Adrenal gland (tissue), 12 donors: ENCODE measurements around the gene MBP. TPM values are rescaled to one million over a fixed set of nuclear protein-coding genes. Genes with fewer than 3 reads are reported as not detected.
A peak's percentile ranks its signal among the peaks of the same experiment; 100 is the strongest.

Experiments used
- DNase-seq, 7 donors: peaks; one replicate each; pipeline ENCODE4 v3.0.0-alpha.2; 2019 to 2020
- H3K27ac ChIP-seq, 5 donors: fragments of 200-600 bp; sonication (generic) in 4 of 5; 1 replicate in 3 of 5; 2 replicates in 2 of 5; pipeline versions ENCODE4 v1.5.1 to v1.8.0; 2016 to 2020; ENCODE audit warnings: mild to moderate bottlenecking in 1 of 5
- H3K27me3 ChIP-seq: fragments of 200-600 bp; 2 replicates; pipeline ENCODE4 v1.8.0; 2021
- H3K36me3 ChIP-seq, 2 donors: fragments of 200-600 bp; replicated peaks in 1 of 2; 1 replicate in 1 of 2; 2 replicates in 1 of 2; pipeline versions ENCODE4 v1.5.1 to v1.8.0; 2018 to 2022
- H3K4me1 ChIP-seq, 2 donors: fragments of 200-600 bp; replicated peaks in 1 of 2; 1 replicate in 1 of 2; 2 replicates in 1 of 2; pipeline versions ENCODE4 v1.5.1 to v1.8.0; 2018 to 2021
- H3K4me3 ChIP-seq, 4 donors: fragments of 200-600 bp; sonication (generic) in 3 of 4; one replicate each; pipeline ENCODE4 v1.5.1; 2016 to 2018
- H3K9me3 ChIP-seq, 3 donors: fragments of 200-600 bp; sonication (generic) in 1 of 3; replicated peaks in 1 of 3; 1 replicate in 2 of 3; 2 replicates in 1 of 3; pipeline versions ENCODE4 v1.5.1 to v1.8.0; 2016 to 2021
- POLR2A ChIP-seq, 2 donors: fragments of 450-650 bp; IDR thresholded peaks; one replicate each; pipeline ENCODE4 v1.6.1; 2017; ENCODE audit warnings: antibody characterized with exemption in 2 of 2, mild to moderate bottlenecking in 2 of 2, moderate library complexity in 1 of 2
- WGBS, 4 donors: extraction: QIAGEN DNeasy Blood & Tissue Kit in 2 of 4; methylation state at CpG; one replicate each; pipeline versions ENCODE4 v1.1.5 to v1.1.7; 2013 to 2017; 5-methylcytosine and 5-hydroxymethylcytosine counted together
- intact Hi-C, 2 donors: fragments of 100-400 bp; cut with DNase I; formaldehyde crosslinking; loops; one replicate each; pipeline versions ENCODE4 v1.14.1 to v1.15.0; 2022 to 2023
- polyA plus RNA-seq, 3 donors: library from polyadenylated mRNA; stranded (reverse); fragments of 200-250 nt in 2 of 3; fragments of 350-450 nt in 1 of 3; fragmentation: Illumina TruSeq in 1 of 3; extraction: RNeasy Lipid Tissue Mini Kit (QIAGEN cat#74804) in 1 of 3; gene quantifications; one replicate each; pipeline ENCODE4 v1.2.3, GENCODE V29; 2013 to 2014
- total RNA-seq, 9 donors: library from RNA; depleted of rRNA in 4 of 9; stranded (reverse); fragments of >200 nt in 4 of 9; fragments of 120-200 nt in 1 of 9; fragmentation: NEBNext Ultra II Directional in 1 of 9; extraction: Animal tissue kit (Norgen Biotek cat#: 25700) in 1 of 9; gene quantifications; one replicate each; pipeline versions ENCODE4 v1.1.0 to v1.2.4, GENCODE V29; 2013 to 2023
- TF ChIP-seq, protein P1 (sequence below), 6 experiments: fragments of 450-650 bp in 4 of 6; fragments of 200-600 bp in 2 of 6; sonication (generic) in 1 of 6; IDR thresholded peaks; 1 replicate in 5 of 6; 2 replicates in 1 of 6; pipeline versions ENCODE4 v1.5.1 to v1.8.0; 2016 to 2021; ENCODE audit warnings: antibody characterized with exemption in 6 of 6, mild to moderate bottlenecking in 2 of 6, moderate library complexity in 1 of 6
- donor health status: healthy with polysubstance abuse.
- donor health status: Bipolar disorder and iron deficiency.
- donor health status: DM: yes; HTN: yes; CAD: no.
- donor health status: DM: no; HTN: no; CAD: no.
- donor health status: DM: no; HTN: no; CAD: no.
- donor health status: DM: yes; HTN: yes; CAD: no.

MBP gene
- total and polyA plus RNA-seq, 12 donors = 1.8 to 23.7 (median 13.7) TPM

DNA sequence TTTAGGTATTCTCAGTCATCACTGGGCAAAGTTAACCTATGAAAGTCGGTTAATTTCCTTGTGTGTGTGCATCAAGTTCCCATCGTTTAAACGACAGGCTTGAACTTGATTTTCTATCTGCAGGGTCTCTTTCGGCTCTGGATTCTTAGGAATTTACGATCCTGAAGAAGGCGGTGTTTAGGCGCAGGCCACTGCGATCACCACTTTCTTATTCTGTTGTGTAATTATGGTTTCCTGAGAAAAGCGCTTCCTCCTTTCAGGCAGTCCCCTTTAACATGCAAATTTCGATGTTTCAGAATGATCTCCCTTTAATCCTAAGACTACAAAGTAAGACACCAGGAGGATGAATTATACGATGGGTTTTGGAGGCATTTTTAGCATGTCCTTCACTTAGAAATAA, 27.9 kb upstream of the MBP start:
- Histone ChIP-seq H3K27me3 (no peaks in the 10 kb centered on the region), H3K27ac (no peak overlapping the region), H3K9me3 (no peaks in the 10 kb centered on the region), H3K4me1 (no peaks in the 10 kb centered on the region), H3K36me3 (no peaks in the 10 kb centered on the region), H3K4me3 (no peak overlapping the region)
- TF ChIP-seq, protein P1, sequence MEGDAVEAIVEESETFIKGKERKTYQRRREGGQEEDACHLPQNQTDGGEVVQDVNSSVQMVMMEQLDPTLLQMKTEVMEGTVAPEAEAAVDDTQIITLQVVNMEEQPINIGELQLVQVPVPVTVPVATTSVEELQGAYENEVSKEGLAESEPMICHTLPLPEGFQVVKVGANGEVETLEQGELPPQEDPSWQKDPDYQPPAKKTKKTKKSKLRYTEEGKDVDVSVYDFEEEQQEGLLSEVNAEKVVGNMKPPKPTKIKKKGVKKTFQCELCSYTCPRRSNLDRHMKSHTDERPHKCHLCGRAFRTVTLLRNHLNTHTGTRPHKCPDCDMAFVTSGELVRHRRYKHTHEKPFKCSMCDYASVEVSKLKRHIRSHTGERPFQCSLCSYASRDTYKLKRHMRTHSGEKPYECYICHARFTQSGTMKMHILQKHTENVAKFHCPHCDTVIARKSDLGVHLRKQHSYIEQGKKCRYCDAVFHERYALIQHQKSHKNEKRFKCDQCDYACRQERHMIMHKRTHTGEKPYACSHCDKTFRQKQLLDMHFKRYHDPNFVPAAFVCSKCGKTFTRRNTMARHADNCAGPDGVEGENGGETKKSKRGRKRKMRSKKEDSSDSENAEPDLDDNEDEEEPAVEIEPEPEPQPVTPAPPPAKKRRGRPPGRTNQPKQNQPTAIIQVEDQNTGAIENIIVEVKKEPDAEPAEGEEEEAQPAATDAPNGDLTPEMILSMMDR (IDR thresholded peaks at IDR 0.05) = no peak
- no peak for TF ChIP-seq POLR2A (IDR thresholded peaks at IDR 0.05)
- WGBS, 4 donors = 29 to 37% (median 35%) methylated on average over 11 of the region's 11 CpGs
- intact Hi-C loops = no loop called here
- DNase-seq = no peak

DNA sequence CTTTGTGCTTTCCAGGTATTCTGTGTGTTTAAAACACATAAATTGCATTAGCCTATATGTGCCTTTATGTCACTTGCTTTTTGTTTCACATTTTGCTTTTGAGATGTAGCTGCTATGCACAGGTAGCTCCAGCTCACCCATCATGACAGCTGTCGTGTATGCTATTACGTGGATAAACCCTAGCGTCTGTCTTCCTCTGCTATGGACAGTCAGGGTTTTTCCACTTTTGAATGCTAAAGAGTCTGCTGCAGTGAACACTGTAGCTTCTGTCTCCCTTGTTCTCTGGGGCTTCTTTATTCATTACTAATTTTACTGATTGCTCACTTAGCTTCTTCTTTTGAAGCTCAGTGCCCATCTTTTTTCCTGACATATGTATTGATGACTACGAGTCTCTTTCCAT, 24.7 kb upstream of the MBP start:
- TF ChIP-seq POLR2A (IDR thresholded peaks at IDR 0.05) = no peak
- TF ChIP-seq, protein P1 (IDR thresholded peaks at IDR 0.05) = no peak
- Histone ChIP-seq H3K27ac (no peak overlapping the region), H3K27me3 (no peaks in the 10 kb centered on the region), H3K36me3 (no peaks in the 10 kb centered on the region), H3K9me3 (no peaks in the 10 kb centered on the region), H3K4me1 (no peaks in the 10 kb centered on the region), H3K4me3 (no peak overlapping the region)
- 74 to 83% (median 79%) methylated on average over 4 of the region's 4 CpGs for WGBS, 4 donors
- DNase-seq = no peak
- intact Hi-C loops = no loop called here

DNA sequence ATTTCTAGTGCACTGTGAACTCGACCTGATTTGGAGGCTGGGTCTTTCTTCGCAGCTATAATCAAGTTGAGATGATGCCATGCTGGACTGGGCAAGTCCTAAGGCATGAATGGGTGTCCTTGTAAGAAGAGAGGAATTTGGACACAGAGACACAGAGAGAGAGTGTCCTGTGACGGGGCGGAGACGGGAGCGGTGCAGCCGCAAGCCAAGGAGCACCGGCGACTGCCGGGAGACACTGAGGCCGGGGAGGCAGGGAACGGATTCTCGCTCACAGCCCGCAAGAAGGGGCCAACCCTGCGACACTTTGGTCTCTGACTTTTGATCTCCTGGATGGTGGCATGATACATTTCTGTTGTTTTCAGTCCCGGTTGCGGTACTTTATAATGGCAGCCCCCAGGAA, 22.4 kb upstream of the MBP start:
- 83 to 85% (median 84%) methylated on average over 17 of the region's 17 CpGs for WGBS, 4 donors
- intact Hi-C loops = no loop called here
- Histone ChIP-seq H3K4me1 (no peaks in the 10 kb centered on the region), H3K36me3 (no peaks in the 10 kb centered on the region), H3K27ac (no peak overlapping the region), H3K9me3 (no peaks in the 10 kb centered on the region), H3K27me3 (no peaks in the 10 kb centered on the region), H3K4me3 (no peak overlapping the region)
- no peak for TF ChIP-seq POLR2A (IDR thresholded peaks at IDR 0.05)
- TF ChIP-seq, protein P1 (IDR thresholded peaks at IDR 0.05) = no peak
- peak in 1 of 7 donors; percentile 25 for DNase-seq

DNA sequence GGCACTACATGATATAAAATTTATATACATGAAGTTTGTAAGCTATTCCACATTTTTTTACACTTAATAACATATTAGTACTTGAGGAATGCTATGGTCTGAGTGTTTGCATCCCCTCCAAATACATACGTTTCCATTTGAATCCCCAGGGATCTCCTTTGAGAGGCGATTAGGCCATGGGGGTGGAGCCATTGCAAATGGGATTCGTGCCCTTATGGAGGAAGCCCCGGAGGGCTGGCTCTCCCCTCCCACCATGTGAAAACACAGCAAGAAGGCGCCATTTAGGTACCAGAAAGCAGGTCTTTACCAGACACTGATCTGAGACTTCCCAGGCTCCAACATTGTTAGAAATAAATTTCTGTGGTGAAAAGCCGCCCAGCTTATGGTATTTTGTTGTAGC, 20.8 kb upstream of the MBP start:
- 58 to 76% (median 76%) methylated on average over 6 of the region's 6 CpGs for WGBS, 4 donors
- intact Hi-C loops = no loop called here

More for the DNA sequence above, 20.8 kb upstream of the MBP start:
- Histone ChIP-seq H3K27ac (no peak overlapping the region), H3K4me1 (no peaks in the 10 kb centered on the region), H3K4me3 (no peak overlapping the region), H3K27me3 (no peaks in the 10 kb centered on the region), H3K36me3 (no peaks in the 10 kb centered on the region), H3K9me3 (no peaks in the 10 kb centered on the region)
- no peak for DNase-seq
- TF ChIP-seq, protein P1 (IDR thresholded peaks at IDR 0.05) = no peak
- no peak for TF ChIP-seq POLR2A (IDR thresholded peaks at IDR 0.05)
